ENCODE data around the gene STIL. TPM values are rescaled to one million over a fixed set of nuclear protein-coding genes. Genes with fewer than 3 reads are reported as not detected.
"Not testable (repeated sequence)": the region's sequence is repeated elsewhere in the genome, so short reads cannot be mapped to it uniquely, and the experiment has no call there.

The STIL gene
- total RNA-seq, 1 donor from 2014 or later = 19.7 TPM

- Mint-ChIP-seq H3K36me3 (no peaks in the 10 kb centered on the region), H3K4me3 (no peak overlapping the region), H3K27ac (no peak overlapping the region), H3K4me1 (ENCODE audit: unreplicated experiment) (no peaks in the 10 kb centered on the region), H3K27me3 (peaks cover 66% of the 10 kb centered on the region), H3K9me3 (no peaks in the 10 kb centered on the region)
- TF ChIP-seq CTCF (conservative IDR thresholded peaks at IDR 0.05) = no peak
- no peak for DNase-seq (ENCODE audit: extremely low spot score, unreplicated experiment)
Measured at GRCh38 chr1:47209091-47209490, 104.9 kb downstream of the STIL start.

DNA sequence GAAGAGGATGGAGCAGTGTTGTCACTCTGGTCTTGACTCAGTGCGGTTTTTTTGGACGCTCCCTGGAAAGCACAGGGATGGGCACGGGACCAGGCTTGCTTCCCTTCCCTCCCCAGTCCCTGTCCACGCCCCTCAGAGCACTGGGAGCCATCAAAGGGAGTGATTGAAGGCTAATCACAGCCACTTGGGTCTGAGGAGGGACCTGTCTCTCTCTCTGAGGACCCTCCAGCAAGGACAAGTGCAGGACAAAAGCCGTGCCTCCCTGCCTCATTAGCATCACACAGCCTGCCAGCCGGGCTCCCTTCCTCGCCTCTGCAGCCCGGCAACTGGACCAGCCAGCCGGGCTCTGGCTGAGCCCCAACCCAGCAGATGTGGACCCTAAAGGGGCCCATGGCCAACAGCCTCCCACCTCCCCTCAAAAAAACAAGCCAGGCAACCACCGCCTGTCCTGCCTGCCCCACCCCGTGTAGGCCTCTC is 105.5 kb downstream of the STIL start:
- Mint-ChIP-seq H3K27me3 (peaks cover 73% of the 10 kb centered on the region), H3K4me1 (ENCODE audit: unreplicated experiment) (no peaks in the 10 kb centered on the region), H3K36me3 (no peaks in the 10 kb centered on the region), H3K27ac (no peak overlapping the region), H3K9me3 (no peaks in the 10 kb centered on the region), H3K4me3 (no peak overlapping the region)
- no peak for TF ChIP-seq CTCF (conservative IDR thresholded peaks at IDR 0.05)
- DNase-seq (ENCODE audit: extremely low spot score, unreplicated experiment) = no peak

DNA sequence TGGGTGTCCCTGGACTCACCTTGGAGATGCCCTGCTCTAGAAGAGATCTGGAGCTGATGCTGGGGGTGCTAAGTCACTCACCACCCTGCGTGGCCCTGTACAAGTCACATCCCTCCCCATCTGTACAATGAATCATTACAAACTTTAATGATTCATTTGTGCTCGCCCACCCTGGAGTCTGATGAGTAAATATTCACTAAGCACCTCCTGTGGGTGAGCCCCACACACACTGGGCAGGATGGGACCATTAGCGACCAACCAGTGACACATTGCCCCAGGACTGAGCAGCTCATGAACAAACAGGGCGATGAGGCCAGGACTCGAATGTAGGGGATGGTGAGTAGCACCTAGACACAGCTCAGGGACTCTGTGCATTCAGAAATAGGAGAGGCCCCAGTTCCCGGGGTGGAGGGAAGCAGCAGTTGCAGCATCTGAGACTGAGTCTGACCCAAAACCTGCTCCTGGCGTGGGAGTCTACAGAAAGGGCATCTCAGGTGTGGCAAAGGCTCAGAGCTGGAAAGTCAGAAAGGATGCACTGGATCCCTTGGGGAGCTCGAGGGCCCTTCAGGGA is 106.1 kb downstream of the STIL start:
- no peak for TF ChIP-seq CTCF (conservative IDR thresholded peaks at IDR 0.05)
- no peak overlapping the region for H3K27ac Mint-ChIP-seq

GRCh38 chr1:47205918-47206317 is 108.0 kb downstream of the STIL start:
- DNase-seq (ENCODE audit: extremely low spot score, unreplicated experiment) = no peak
- no peak for TF ChIP-seq CTCF (conservative IDR thresholded peaks at IDR 0.05)
- no peak overlapping the region for H3K4me3 Mint-ChIP-seq
- peaks cover 80% of the 10 kb centered on the region for H3K27me3 Mint-ChIP-seq
- no peaks in the 10 kb centered on the region for H3K36me3 Mint-ChIP-seq
- no peaks in the 10 kb centered on the region for H3K9me3 Mint-ChIP-seq
- H3K27ac Mint-ChIP-seq = no peak overlapping the region
- H3K4me1 Mint-ChIP-seq (ENCODE audit: unreplicated experiment) = no peaks in the 10 kb centered on the region

More for the DNA sequence above, 106.1 kb downstream of the STIL start:
- no peaks in the 10 kb centered on the region for H3K36me3 Mint-ChIP-seq
- H3K27me3 Mint-ChIP-seq = peaks cover 78% of the 10 kb centered on the region
- DNase-seq (ENCODE audit: extremely low spot score, unreplicated experiment) = no peak
- no peaks in the 10 kb centered on the region for H3K4me1 Mint-ChIP-seq (ENCODE audit: unreplicated experiment)
- H3K4me3 Mint-ChIP-seq = no peak overlapping the region
- H3K9me3 Mint-ChIP-seq = no peaks in the 10 kb centered on the region

DNA sequence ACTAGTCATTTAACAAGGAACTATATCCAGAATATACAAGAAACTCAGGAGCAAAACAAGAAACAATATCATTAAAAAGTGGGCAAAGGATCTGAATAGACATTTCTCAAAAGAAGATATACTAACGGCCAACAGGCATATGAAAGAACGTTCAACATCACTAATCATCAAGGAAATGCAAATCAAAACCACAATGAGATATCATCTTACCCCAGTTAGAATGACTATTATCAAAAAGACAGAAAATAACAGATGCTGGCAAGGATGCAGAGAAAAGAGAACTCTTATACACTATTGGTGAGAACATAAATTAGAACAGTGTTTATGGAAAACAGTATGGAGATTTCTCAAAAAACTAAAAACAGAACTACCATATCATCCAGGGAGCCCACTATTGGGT is 110.4 kb downstream of the STIL start:
- not testable (repeated sequence) for H3K4me1 Mint-ChIP-seq (ENCODE audit: unreplicated experiment); H3K36me3 Mint-ChIP-seq; H3K4me3 Mint-ChIP-seq; H3K27ac Mint-ChIP-seq; H3K9me3 Mint-ChIP-seq; DNase-seq (ENCODE audit: extremely low spot score, unreplicated experiment)
- H3K27me3 Mint-ChIP-seq = peaks cover 75% of the 10 kb centered on the region

- Mint-ChIP-seq H3K36me3 (no peaks in the 10 kb centered on the region), H3K27me3 (peaks cover 63% of the 10 kb centered on the region), H3K4me3 (no peak overlapping the region), H3K27ac (no peak overlapping the region), H3K4me1 (ENCODE audit: unreplicated experiment) (no peaks in the 10 kb centered on the region), H3K9me3 (no peaks in the 10 kb centered on the region)
- no peak for DNase-seq (ENCODE audit: extremely low spot score, unreplicated experiment)
- no peak for TF ChIP-seq CTCF (conservative IDR thresholded peaks at IDR 0.05)
Measured at GRCh38 chr1:47201179-47201578, 112.8 kb downstream of the STIL start.

Other genes starting within 250 kb of the STIL start
- not detected in 2 replicates for gene CYP4Z1, start 246.9 kb downstream of the STIL start, total RNA-seq (ENCODE audit: low replicate concordance)
- gene CYP4A22, start 176.7 kb downstream of the STIL start, total RNA-seq (ENCODE audit: low replicate concordance) = not detected in 2 replicates
- gene PDZK1IP1, start 124.1 kb downstream of the STIL start, total RNA-seq (ENCODE audit: low replicate concordance) = not detected in 2 replicates
- not detected in 2 replicates for gene TAL1, start 81.9 kb downstream of the STIL start, total RNA-seq (ENCODE audit: low replicate concordance)
- 53.2 and 70.1 TPM in 2 replicates for gene CMPK1, start 19.6 kb upstream of the STIL start, total RNA-seq (ENCODE audit: low replicate concordance)
- 0.14 TPM in 1 of 2 replicates, not detected in the other for gene FOXE3, start 102.1 kb upstream of the STIL start, total RNA-seq (ENCODE audit: low replicate concordance)
- 0.64 and 4.9 TPM in 2 replicates for gene FOXD2, start 123.9 kb upstream of the STIL start, total RNA-seq (ENCODE audit: low replicate concordance)

Measured in type B pancreatic cell (in vitro differentiated cells).